Measurements from ENCODE around the gene UBQLN4.

DNA sequence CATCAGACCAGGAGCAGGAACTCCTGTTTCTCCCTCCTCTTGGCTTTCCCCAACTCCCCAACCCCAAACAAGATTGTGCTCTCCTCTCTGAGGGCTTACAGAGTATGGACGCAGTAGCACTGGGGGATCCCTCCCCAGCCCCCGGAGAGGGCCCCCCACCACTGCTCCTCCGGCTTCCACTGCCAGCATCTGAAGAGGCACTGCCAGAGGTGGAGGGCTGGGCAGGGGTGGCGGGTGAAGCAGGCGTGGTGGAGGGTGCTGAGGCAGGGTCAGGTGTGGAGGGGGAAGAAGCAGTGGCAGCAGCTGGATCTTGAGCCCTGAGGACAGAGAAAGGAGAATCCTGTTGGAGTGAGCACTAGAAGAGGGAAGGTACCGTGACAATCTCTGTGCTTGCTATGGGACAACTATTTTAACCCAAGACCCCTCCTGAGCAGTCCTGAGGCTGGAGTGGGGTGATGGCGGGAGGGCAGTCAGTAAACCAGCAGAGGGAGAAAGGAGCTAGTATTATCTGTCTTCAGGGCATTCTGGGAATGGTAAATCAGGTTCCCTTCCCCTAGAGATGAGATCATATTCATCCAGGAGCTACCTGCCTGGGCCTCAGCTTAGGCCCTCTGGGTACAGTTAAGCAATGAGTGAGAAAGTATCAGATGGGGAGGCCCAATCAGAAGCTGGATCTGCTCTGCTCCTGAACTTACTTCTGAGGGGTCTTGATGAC is 2.4 kb downstream of the UBQLN4 start:
- TF ChIP-seq, protein P1, sequence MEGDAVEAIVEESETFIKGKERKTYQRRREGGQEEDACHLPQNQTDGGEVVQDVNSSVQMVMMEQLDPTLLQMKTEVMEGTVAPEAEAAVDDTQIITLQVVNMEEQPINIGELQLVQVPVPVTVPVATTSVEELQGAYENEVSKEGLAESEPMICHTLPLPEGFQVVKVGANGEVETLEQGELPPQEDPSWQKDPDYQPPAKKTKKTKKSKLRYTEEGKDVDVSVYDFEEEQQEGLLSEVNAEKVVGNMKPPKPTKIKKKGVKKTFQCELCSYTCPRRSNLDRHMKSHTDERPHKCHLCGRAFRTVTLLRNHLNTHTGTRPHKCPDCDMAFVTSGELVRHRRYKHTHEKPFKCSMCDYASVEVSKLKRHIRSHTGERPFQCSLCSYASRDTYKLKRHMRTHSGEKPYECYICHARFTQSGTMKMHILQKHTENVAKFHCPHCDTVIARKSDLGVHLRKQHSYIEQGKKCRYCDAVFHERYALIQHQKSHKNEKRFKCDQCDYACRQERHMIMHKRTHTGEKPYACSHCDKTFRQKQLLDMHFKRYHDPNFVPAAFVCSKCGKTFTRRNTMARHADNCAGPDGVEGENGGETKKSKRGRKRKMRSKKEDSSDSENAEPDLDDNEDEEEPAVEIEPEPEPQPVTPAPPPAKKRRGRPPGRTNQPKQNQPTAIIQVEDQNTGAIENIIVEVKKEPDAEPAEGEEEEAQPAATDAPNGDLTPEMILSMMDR (IDR thresholded peaks at IDR 0.05; ENCODE audit: poor library complexity, severe bottlenecking): no peak
- TF ChIP-seq MXI1 (conservative IDR thresholded peaks at IDR 0.05; ENCODE audit: poor library complexity, severe bottlenecking): no peak
- no peak for TF ChIP-seq EZH2 (IDR thresholded peaks at IDR 0.05; ENCODE audit: borderline replicate concordance, insufficient read depth, low read length, poor library complexity, severe bottlenecking)
- TF ChIP-seq, protein P2, sequence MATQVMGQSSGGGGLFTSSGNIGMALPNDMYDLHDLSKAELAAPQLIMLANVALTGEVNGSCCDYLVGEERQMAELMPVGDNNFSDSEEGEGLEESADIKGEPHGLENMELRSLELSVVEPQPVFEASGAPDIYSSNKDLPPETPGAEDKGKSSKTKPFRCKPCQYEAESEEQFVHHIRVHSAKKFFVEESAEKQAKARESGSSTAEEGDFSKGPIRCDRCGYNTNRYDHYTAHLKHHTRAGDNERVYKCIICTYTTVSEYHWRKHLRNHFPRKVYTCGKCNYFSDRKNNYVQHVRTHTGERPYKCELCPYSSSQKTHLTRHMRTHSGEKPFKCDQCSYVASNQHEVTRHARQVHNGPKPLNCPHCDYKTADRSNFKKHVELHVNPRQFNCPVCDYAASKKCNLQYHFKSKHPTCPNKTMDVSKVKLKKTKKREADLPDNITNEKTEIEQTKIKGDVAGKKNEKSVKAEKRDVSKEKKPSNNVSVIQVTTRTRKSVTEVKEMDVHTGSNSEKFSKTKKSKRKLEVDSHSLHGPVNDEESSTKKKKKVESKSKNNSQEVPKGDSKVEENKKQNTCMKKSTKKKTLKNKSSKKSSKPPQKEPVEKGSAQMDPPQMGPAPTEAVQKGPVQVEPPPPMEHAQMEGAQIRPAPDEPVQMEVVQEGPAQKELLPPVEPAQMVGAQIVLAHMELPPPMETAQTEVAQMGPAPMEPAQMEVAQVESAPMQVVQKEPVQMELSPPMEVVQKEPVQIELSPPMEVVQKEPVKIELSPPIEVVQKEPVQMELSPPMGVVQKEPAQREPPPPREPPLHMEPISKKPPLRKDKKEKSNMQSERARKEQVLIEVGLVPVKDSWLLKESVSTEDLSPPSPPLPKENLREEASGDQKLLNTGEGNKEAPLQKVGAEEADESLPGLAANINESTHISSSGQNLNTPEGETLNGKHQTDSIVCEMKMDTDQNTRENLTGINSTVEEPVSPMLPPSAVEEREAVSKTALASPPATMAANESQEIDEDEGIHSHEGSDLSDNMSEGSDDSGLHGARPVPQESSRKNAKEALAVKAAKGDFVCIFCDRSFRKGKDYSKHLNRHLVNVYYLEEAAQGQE (IDR thresholded peaks at IDR 0.05; ENCODE audit: borderline replicate concordance): no peak
- no peak for TF ChIP-seq POLR2AphosphoS5 (IDR thresholded peaks at IDR 0.05)

Data from neural cell (in vitro differentiated cells).